OCI-LY3 (cell line): ENCODE results near the gene TBX21.

Experiments
- EZH2phosphoT487 ChIP-seq: fragments of 200-600 bp; shearing (Covaris generic); IDR thresholded peaks from 2 replicates; pipeline ENCODE4 v1.6.1; 2018; ENCODE audit warnings: antibody characterized with exemption, mixed run types, low read depth
- TF ChIP-seq, protein P1 (sequence below): fragments of 200-600, 300-600 bp; sonication (generic); IDR thresholded peaks from 2 replicates; pipeline ENCODE4 v1.5.1; 2014; ENCODE audit warnings: antibody characterized with exemption, low read length, low read depth

DNA sequence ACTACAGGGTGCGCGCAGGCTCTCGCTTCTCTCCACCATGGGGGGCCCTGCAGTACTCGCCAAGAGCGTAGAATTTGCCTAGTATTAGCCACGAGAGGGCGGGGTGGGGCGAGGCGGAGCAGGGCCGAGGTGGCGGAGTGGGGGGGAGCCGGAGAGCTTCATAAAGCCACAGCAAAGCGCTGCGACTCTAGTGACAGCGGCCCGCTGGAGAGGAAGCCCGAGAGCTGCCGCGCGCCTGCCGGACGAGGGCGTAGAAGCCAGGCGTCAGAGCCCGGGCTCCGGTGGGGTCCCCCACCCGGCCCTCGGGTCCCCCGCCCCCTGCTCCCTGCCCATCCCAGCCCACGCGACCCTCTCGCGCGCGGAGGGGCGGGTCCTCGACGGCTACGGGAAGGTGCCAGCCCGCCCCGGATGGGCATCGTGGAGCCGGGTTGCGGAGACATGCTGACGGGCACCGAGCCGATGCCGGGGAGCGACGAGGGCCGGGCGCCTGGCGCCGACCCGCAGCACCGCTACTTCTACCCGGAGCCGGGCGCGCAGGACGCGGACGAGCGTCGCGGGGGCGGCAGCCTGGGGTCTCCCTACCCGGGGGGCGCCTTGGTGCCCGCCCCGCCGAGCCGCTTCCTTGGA, at the start of gene TBX21:
- TF ChIP-seq, protein P1, sequence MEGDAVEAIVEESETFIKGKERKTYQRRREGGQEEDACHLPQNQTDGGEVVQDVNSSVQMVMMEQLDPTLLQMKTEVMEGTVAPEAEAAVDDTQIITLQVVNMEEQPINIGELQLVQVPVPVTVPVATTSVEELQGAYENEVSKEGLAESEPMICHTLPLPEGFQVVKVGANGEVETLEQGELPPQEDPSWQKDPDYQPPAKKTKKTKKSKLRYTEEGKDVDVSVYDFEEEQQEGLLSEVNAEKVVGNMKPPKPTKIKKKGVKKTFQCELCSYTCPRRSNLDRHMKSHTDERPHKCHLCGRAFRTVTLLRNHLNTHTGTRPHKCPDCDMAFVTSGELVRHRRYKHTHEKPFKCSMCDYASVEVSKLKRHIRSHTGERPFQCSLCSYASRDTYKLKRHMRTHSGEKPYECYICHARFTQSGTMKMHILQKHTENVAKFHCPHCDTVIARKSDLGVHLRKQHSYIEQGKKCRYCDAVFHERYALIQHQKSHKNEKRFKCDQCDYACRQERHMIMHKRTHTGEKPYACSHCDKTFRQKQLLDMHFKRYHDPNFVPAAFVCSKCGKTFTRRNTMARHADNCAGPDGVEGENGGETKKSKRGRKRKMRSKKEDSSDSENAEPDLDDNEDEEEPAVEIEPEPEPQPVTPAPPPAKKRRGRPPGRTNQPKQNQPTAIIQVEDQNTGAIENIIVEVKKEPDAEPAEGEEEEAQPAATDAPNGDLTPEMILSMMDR = peak; percentile 7; the same call in 1 of the 2 replicates
- TF ChIP-seq EZH2phosphoT487 = no peak
